Kidney (tissue), 14 donors: ENCODE measurements around the gene TSPAN1. TPM values are rescaled to one million over a fixed set of nuclear protein-coding genes. Genes with fewer than 3 reads are reported as not detected.
A peak's percentile ranks its signal among the peaks of the same experiment; 100 is the strongest.

Experiments used
- DNase-seq, 5 donors: peaks; one replicate each; pipeline ENCODE4 v3.0.0-alpha.2; 2013 to 2020
- FAIRE-seq: peaks from 2 replicates; lab custom pipeline; 2012; peaks lifted over from hg19 to GRCh38; lab: Jason Lieb, UNC
- H3K27ac ChIP-seq, 2 donors: one replicate each; pipeline ENCODE4 v1.7.0; 2013; ENCODE audit warnings: low read depth in 2 of 2, low read length in 2 of 2, inconsistent platforms in 1 of 2
- H3K27me3 ChIP-seq: one replicate; pipeline ENCODE4 v1.7.1; 2013; ENCODE audit warnings: low read length, inconsistent platforms; ENCODE audit not compliant: control insufficient read depth, insufficient read depth
- H3K36me3 ChIP-seq, 3 donors: one replicate each; pipeline versions ENCODE4 v1.7.0 to v1.7.1; 2013; ENCODE audit warnings: low read length in 3 of 3, control low read depth in 1 of 3, inconsistent platforms in 1 of 3; ENCODE audit not compliant: insufficient read depth in 3 of 3, control insufficient read depth in 2 of 3
- H3K4me1 ChIP-seq, 3 donors: one replicate each; pipeline versions ENCODE4 v1.7.0 to v1.7.1; 2013; ENCODE audit warnings: low read length in 3 of 3, inconsistent platforms in 1 of 3, low read depth in 1 of 3; ENCODE audit not compliant: control insufficient read depth in 2 of 3, insufficient read depth in 2 of 3
- H3K4me3 ChIP-seq, 3 donors: one replicate each; pipeline versions ENCODE4 v1.7.0 to v1.8.1; 2013; ENCODE audit warnings: low read length in 3 of 3, control low read depth in 1 of 3, inconsistent platforms in 1 of 3
- H3K9ac ChIP-seq, 3 donors: one replicate each; pipeline versions ENCODE4 v1.7.0 to v1.7.1; 2013; ENCODE audit warnings: low read length in 3 of 3, control low read depth in 1 of 3, inconsistent platforms in 1 of 3
- H3K9me3 ChIP-seq, 3 donors: one replicate each; pipeline versions ENCODE4 v1.7.0 to v1.7.1; 2013; ENCODE audit warnings: low read length in 3 of 3, control low read depth in 1 of 3, inconsistent platforms in 1 of 3; ENCODE audit not compliant: control insufficient read depth in 2 of 3, insufficient read depth in 1 of 3
- intact Hi-C: fragments of 100-400 bp; cut with DNase I; formaldehyde crosslinking; loops from one replicate; pipeline ENCODE4 v1.11.1; 2022
- polyA plus RNA-seq: library from polyadenylated mRNA; stranded (reverse); fragments of 350-450 nt; fragmentation: Illumina TruSeq; extraction: RNeasy Lipid Tissue Mini Kit (QIAGEN cat#74804); gene quantifications from one replicate; pipeline ENCODE4 v1.2.3, GENCODE V29; 2014; ENCODE audit warnings: low read depth, low replicate concordance; ENCODE audit not compliant: insufficient read depth
- total RNA-seq: library from RNA; stranded (reverse); fragmentation: NEBNext Ultra II Directional; extraction: Animal tissue kit (Norgen Biotek cat#: 25700); gene quantifications from one replicate; pipeline ENCODE4 v1.2.1, GENCODE V29; 2021
- TF ChIP-seq, protein P1 (sequence below): IDR thresholded peaks from 3 replicates; pipeline ENCODE4 v1.5.1; 2012; ENCODE audit warnings: mild to moderate bottlenecking, moderate library complexity, borderline replicate concordance; ENCODE audit not compliant: insufficient read depth; ENCODE audit errors: extremely low read depth
- donor health status: control.
- donor health status: control.
- donor health status: control.
- donor health status: control.
- donor health status: control.
- donor health status: DM: yes; HTN: yes; CAD: no.
- donor health status: Normal renal cell carcinoma (clear cell type).

TSPAN1 gene
- total and polyA plus RNA-seq, 2 donors from 2014 or later: 518 to 578 TPM

DNA sequence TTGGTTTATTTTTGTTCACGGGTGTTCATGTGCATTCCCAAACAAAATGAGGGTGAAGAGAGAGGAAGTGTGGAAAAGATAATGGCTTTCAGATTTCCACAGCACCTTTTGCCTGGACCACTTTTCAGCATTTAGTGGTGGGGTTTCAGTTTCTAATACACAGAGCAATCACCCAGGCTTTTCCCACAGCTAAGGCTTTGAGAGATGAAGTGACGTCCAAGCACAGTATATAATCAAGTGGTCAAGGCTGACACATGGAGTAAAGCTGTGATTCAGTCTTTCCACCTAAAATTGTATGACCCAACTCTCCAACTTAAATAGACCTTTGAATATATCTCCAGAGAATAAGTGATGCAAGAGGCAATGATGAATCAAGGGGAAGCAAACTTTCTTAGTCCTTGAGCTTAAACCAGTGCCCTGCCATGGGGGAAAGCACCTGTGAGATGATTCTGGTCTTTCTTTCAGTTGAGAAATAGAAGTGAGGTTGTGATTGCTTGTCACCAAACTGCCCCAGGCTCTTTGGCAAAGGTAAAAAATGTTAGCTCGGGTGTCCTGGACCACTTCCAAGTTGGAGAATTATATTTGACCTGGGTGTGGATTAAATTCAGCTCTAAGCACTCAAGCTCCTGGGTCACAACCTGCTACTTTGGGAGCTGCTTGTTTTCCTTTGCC, 40.1 kb upstream of the TSPAN1 start:
- no peaks in the 10 kb centered on the region for H3K27me3 ChIP-seq
- H3K4me3 ChIP-seq: no peak overlapping the region
- peaks cover 4 to 8% (median 7%) of the 10 kb centered on the region in 3 donors for H3K4me1 ChIP-seq
- H3K9me3 ChIP-seq: no peaks in the 10 kb centered on the region
- TF ChIP-seq, protein P1, sequence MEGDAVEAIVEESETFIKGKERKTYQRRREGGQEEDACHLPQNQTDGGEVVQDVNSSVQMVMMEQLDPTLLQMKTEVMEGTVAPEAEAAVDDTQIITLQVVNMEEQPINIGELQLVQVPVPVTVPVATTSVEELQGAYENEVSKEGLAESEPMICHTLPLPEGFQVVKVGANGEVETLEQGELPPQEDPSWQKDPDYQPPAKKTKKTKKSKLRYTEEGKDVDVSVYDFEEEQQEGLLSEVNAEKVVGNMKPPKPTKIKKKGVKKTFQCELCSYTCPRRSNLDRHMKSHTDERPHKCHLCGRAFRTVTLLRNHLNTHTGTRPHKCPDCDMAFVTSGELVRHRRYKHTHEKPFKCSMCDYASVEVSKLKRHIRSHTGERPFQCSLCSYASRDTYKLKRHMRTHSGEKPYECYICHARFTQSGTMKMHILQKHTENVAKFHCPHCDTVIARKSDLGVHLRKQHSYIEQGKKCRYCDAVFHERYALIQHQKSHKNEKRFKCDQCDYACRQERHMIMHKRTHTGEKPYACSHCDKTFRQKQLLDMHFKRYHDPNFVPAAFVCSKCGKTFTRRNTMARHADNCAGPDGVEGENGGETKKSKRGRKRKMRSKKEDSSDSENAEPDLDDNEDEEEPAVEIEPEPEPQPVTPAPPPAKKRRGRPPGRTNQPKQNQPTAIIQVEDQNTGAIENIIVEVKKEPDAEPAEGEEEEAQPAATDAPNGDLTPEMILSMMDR: no peak
- FAIRE-seq (no peak), DNase-seq (peak in 1 of 5 donors; percentile 3)
- H3K36me3 ChIP-seq: no peaks in the 10 kb centered on the region
- intact Hi-C loops: no loop called here
- peak overlapping the region in 1 of 2 donors; percentile 44 for H3K27ac ChIP-seq
- H3K9ac ChIP-seq: no peak overlapping the region

DNA sequence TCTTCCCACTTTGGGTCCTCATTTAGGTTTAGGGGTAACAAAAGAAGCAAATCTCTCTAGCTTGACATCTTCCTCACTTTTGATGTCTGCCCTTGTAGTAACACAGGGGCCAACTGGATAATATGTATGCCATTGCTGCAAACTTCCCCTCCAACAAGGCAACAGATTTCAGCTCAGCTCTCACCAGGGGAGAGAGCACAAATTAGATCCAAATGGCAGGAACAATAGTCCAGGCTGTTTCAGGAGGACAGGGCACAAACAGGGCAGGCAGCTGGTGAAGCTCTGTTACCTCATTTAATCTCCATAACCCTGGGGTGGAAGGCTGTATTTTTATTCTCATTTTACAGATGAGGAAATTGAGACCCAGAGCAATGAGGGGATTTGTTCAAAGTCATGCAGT, 38.2 kb upstream of the TSPAN1 start:
- intact Hi-C loops: no loop called here
- DNase-seq (no peak), FAIRE-seq (no peak)
- Histone ChIP-seq H3K4me1 (peaks cover 4 to 8% (median 7%) of the 10 kb centered on the region in 3 donors), H3K27me3 (no peaks in the 10 kb centered on the region), H3K27ac (no peak overlapping the region), H3K4me3 (no peak overlapping the region), H3K9ac (no peak overlapping the region), H3K36me3 (no peaks in the 10 kb centered on the region), H3K9me3 (no peaks in the 10 kb centered on the region)
- TF ChIP-seq, protein P1: no peak

DNA sequence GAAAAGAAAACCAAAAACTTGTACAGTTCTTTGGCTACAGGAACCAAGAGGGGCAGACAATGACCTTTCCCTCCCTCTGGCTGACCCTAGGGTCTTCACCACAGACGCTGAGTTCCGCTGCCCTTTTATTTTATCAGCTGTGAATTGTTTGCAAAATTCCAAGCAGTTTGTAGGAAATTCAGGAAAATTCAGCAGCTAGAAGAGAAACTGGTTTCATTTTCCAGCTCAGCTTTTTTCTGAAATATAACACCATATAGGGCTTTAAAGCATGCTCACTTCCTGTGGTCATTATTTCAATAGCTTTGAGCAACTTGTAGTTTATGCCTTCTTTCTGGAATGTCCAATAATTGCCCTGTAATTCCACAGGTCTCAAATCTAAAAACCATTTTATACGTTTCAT, 37.0 kb upstream of the TSPAN1 start:
- Histone ChIP-seq H3K27me3 (no peaks in the 10 kb centered on the region), H3K9me3 (no peaks in the 10 kb centered on the region), H3K27ac (peak overlapping the region in 1 of 2 donors; percentile 82), H3K9ac (no peak overlapping the region), H3K4me1 (peaks cover 4 to 8% (median 7%) of the 10 kb centered on the region in 3 donors), H3K36me3 (no peaks in the 10 kb centered on the region), H3K4me3 (no peak overlapping the region)
- TF ChIP-seq, protein P1: no peak
- FAIRE-seq (no peak), DNase-seq (peak in 2 of 5 donors; percentile 21 to 73)
- intact Hi-C loops: no loop called here
